Upper lobe of right lung (tissue), 1 donor: ENCODE measurements around the gene TNFSF10. TPM values are rescaled to one million over a fixed set of nuclear protein-coding genes. Genes with fewer than 3 reads are reported as not detected.
A peak's percentile ranks its signal among the peaks of the same experiment; 100 is the strongest.

Experiments used
- ATAC-seq: fragments of 200-7000 bp; cut with Tn5 transposase; one replicate; pipeline ENCODE4 v1.9.1; 2020; ENCODE audit warnings: mild to moderate bottlenecking, moderate library complexity
- DNase-seq: peaks from one replicate; pipeline ENCODE4 v3.0.0-alpha.2; 2020
- H3K27ac ChIP-seq: fragments of 200-600 bp; one replicate; pipeline ENCODE4 v1.8.0; 2022
- H3K27me3 ChIP-seq: fragments of 200-600 bp; one replicate; pipeline ENCODE4 v1.8.0; 2022; ENCODE audit warnings: mild to moderate bottlenecking
- H3K36me3 ChIP-seq: fragments of 200-600 bp; one replicate; pipeline ENCODE4 v1.8.0; 2022
- H3K4me1 ChIP-seq: fragments of 200-600 bp; one replicate; pipeline ENCODE4 v1.8.0; 2022
- H3K4me3 ChIP-seq: fragments of 200-600 bp; one replicate; pipeline ENCODE4 v1.8.0; 2022; ENCODE audit warnings: mild to moderate bottlenecking
- H3K9me3 ChIP-seq: fragments of 200-600 bp; one replicate; pipeline ENCODE4 v1.8.0; 2022
- intact Hi-C: fragments of 100-400 bp; cut with DNase I; formaldehyde crosslinking; loops from one replicate; pipeline ENCODE4 v1.11.0; 2022
- total RNA-seq: library from RNA; stranded (reverse); fragmentation: NEBNext Ultra II Directional; extraction: Animal tissue kit (Norgen Biotek cat#: 25700); gene quantifications from one replicate; pipeline ENCODE4 v1.2.1, GENCODE V29; 2021
- TF ChIP-seq, protein P1 (sequence below): fragments of 200-600 bp; IDR thresholded peaks from one replicate; pipeline ENCODE4 v1.8.0; 2022; ENCODE audit warnings: antibody characterized with exemption
- donor health status: DM: no; HTN: yes; CAD: no; lungs with severe emphysema.

TNFSF10 gene
- total RNA-seq, 1 donor from 2014 or later: 140 TPM

DNA sequence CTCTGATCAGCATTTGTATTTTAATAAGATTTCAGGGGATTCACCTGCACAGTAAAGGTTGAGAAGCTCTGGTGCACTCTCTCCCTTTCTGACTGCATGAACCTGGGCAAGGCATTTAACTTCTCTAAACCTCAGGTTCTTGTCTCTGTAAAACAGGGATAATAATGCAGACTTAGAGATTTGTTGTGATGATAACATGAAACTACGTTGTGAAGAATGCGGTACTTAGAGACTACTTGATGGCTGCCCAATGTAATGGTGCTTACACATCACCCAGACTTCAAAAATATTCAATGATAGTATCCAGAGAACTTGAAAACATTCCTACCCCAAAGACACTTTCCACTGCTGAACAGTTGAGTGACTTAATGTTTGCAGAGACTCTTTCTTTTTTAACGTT lies 19.8 kb upstream of the TNFSF10 start:
- Histone ChIP-seq H3K27me3 (no peaks in the 10 kb centered on the region), H3K4me1 (peaks cover 26% of the 10 kb centered on the region), H3K27ac (no peak overlapping the region), H3K36me3 (no peaks in the 10 kb centered on the region), H3K4me3 (no peak overlapping the region), H3K9me3 (no peaks in the 10 kb centered on the region)
- TF ChIP-seq, protein P1, sequence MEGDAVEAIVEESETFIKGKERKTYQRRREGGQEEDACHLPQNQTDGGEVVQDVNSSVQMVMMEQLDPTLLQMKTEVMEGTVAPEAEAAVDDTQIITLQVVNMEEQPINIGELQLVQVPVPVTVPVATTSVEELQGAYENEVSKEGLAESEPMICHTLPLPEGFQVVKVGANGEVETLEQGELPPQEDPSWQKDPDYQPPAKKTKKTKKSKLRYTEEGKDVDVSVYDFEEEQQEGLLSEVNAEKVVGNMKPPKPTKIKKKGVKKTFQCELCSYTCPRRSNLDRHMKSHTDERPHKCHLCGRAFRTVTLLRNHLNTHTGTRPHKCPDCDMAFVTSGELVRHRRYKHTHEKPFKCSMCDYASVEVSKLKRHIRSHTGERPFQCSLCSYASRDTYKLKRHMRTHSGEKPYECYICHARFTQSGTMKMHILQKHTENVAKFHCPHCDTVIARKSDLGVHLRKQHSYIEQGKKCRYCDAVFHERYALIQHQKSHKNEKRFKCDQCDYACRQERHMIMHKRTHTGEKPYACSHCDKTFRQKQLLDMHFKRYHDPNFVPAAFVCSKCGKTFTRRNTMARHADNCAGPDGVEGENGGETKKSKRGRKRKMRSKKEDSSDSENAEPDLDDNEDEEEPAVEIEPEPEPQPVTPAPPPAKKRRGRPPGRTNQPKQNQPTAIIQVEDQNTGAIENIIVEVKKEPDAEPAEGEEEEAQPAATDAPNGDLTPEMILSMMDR: no peak
- peak; percentile 35 for ATAC-seq
- no peak for DNase-seq
- intact Hi-C loops: no loop called here

DNA sequence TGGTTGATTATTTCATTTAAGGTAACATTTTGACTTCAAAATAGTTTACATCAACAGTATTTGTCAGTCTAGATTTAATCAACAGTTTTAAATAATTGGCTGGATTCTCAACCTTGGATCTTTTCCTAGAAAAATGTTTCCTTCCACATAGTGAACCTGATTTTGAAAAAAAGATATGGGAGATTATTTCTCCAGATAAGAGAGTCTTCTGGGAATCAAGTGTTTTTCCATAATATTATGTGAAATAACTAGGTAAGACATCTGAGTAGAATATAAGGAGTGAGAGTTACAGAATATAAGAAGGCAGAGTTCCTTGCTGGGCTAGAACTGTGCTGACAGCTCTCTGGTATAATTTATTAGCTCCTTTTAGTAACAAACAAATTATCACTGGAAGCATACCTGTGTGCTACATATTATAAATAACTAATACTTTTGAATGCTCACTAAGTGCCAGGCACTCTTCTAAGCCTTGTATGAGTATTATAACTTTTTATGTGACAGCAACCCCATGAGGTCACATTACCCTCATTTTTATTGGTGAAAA lies 18.8 kb upstream of the TNFSF10 start:
- ATAC-seq (no peak), DNase-seq (no peak)
- TF ChIP-seq, protein P1: no peak
- Histone ChIP-seq H3K4me3 (no peak overlapping the region), H3K4me1 (peaks cover 28% of the 10 kb centered on the region), H3K9me3 (no peaks in the 10 kb centered on the region), H3K27me3 (no peaks in the 10 kb centered on the region), H3K27ac (peak overlapping the region; percentile 6), H3K36me3 (no peaks in the 10 kb centered on the region)
- intact Hi-C loops: no loop called here

DNA sequence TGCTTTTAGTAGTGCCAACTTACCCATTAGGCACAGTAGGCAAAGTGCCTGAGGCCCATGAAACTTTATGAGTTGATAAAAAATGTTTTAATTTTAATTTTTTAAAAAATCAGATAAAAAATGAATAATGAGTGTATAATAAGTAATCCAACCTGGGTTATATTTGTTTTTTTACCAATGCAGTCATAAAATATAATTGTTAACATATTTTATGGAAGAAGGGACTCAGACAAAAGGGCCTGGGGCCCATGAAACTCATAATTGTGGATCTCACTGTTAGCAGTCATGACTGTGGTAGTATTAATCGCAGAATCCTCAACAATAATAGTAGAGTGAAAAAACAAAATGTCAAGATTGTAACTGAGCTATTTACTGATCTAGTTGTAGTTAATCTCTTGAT lies 16.8 kb upstream of the TNFSF10 start:
- no peak for DNase-seq
- TF ChIP-seq, protein P1: no peak
- Histone ChIP-seq H3K4me1 (peaks cover 17% of the 10 kb centered on the region), H3K27ac (no peak overlapping the region), H3K36me3 (no peaks in the 10 kb centered on the region), H3K27me3 (no peaks in the 10 kb centered on the region), H3K9me3 (no peaks in the 10 kb centered on the region), H3K4me3 (no peak overlapping the region)
- ATAC-seq: no peak
- intact Hi-C loops: no loop called here

DNA sequence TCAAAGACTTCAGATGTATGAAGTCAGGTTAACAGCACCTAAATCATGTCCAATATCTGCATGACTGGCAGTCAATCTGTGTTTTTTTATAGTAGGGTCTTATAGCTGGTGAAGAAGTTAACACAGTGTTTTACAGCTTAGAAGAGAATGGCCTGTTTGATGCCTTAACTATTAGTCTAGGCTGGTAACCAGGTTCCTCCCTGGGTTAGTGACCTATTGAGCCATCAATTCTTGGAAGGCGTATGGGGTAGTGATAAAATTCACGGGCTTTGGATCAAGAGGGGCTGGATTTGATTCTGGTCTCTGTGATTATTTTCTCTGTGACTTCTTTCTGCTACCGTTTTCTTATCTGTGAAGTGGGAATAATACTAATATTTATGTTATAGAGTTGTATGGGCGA lies 16.0 kb upstream of the TNFSF10 start:
- Histone ChIP-seq H3K9me3 (no peaks in the 10 kb centered on the region), H3K27me3 (no peaks in the 10 kb centered on the region), H3K4me3 (no peak overlapping the region), H3K27ac (no peak overlapping the region), H3K4me1 (peaks cover 17% of the 10 kb centered on the region), H3K36me3 (no peaks in the 10 kb centered on the region)
- DNase-seq: no peak
- TF ChIP-seq, protein P1: no peak
- no peak for ATAC-seq
- intact Hi-C loops: no loop called here

DNA sequence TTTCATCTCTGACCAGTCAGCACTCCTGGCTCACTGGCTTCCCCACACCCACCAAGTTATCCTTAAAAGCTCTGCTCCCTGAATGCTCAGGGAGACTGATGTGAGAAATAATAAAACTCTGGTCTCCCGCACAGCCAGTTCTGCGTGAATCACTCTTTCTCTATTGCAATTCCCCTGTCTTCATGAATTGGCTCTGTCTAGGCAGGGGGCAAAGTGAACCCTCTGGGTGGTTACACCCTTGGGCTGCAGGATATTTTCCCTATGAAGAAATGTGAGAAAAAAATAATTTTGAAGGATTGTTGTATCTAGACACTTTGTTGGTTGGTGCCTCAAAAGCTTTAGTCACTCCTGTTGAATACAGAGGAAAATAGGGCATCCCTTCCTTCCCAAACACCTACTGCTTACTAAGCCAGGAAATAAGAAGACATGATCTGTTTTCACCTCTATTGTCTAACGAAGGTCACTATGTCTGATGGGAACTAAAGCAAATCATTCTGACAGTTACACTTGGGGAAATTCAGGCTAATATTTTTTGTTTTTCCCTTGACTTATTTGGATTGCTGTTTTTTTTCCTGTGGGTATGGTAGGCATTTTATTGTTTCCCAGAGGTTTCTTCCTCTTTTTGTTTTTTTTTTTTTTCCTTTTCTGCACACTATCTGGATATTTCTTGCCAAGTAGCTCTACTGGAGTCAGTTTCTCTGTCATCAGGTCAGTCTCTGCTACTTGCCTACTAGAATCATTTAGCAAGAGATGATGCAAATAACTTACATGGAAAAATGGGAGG lies 15.3 kb upstream of the TNFSF10 start:
- no peak overlapping the region for H3K4me3 ChIP-seq
- TF ChIP-seq, protein P1: no peak
- H3K27me3 ChIP-seq: no peaks in the 10 kb centered on the region
- ATAC-seq (no peak), DNase-seq (no peak)
- H3K36me3 ChIP-seq: no peaks in the 10 kb centered on the region
- intact Hi-C loops: no loop called here
- H3K27ac ChIP-seq: peak overlapping the region; percentile 58
- peaks cover 17% of the 10 kb centered on the region for H3K4me1 ChIP-seq
- H3K9me3 ChIP-seq: no peaks in the 10 kb centered on the region
